ENCODE data around the gene STX19.

- TF ChIP-seq CTCF (conservative IDR thresholded peaks at IDR 0.05; ENCODE audit: low read length) (no peak), EZH2phosphoT487 (IDR thresholded peaks at IDR 0.05; ENCODE audit: borderline replicate concordance, low read depth, low read length) (no peak)
These were observed 14.9 kb upstream of the STX19 start for GRCh38 chr3:94043285-94043684.

All from OCI-LY7 (cell line).